ENCODE results near the gene CDH4.

The CDH4 gene

GRCh38 chr20:61430228-61430624 lies 178.2 kb downstream of the CDH4 start:
- no peak overlapping the region for H3K4me3 ChIP-seq (ENCODE audit: low read depth in 1 of 2, low read length in 2 of 2)
- no peaks in the 10 kb centered on the region for H3K9me3 ChIP-seq (ENCODE audit: insufficient read depth, low read length, severe bottlenecking)
- TF ChIP-seq, protein P1, sequence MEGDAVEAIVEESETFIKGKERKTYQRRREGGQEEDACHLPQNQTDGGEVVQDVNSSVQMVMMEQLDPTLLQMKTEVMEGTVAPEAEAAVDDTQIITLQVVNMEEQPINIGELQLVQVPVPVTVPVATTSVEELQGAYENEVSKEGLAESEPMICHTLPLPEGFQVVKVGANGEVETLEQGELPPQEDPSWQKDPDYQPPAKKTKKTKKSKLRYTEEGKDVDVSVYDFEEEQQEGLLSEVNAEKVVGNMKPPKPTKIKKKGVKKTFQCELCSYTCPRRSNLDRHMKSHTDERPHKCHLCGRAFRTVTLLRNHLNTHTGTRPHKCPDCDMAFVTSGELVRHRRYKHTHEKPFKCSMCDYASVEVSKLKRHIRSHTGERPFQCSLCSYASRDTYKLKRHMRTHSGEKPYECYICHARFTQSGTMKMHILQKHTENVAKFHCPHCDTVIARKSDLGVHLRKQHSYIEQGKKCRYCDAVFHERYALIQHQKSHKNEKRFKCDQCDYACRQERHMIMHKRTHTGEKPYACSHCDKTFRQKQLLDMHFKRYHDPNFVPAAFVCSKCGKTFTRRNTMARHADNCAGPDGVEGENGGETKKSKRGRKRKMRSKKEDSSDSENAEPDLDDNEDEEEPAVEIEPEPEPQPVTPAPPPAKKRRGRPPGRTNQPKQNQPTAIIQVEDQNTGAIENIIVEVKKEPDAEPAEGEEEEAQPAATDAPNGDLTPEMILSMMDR (IDR thresholded peaks at IDR 0.05; ENCODE audit: borderline replicate concordance, extremely low read depth, low read length, poor library complexity, severe bottlenecking), result no peak
- no peak for TF ChIP-seq EZH2 (IDR thresholded peaks at IDR 0.05; ENCODE audit: borderline replicate concordance, low read depth, low read length, severe bottlenecking)
- H4K20me1 ChIP-seq (ENCODE audit: insufficient read depth, low read length), result no peaks in the 10 kb centered on the region; the same call in 1 of the 2 replicates
- no peak overlapping the region for H3K27ac ChIP-seq (ENCODE audit: low read length)
- no peak overlapping the region for H3K4me2 ChIP-seq (ENCODE audit: insufficient read depth, low read length)
- DNase-seq (no peak), ATAC-seq (ENCODE audit: insufficient read depth, low read depth) (no peak)
- no peaks in the 10 kb centered on the region for H3K79me2 ChIP-seq (ENCODE audit: insufficient read depth, low read length)
- no peaks in the 10 kb centered on the region for H3K36me3 ChIP-seq (ENCODE audit: insufficient read depth, low read length)
- no peak overlapping the region for H3K9ac ChIP-seq (ENCODE audit: low read depth, low read length)
- no peaks in the 10 kb centered on the region for H3K27me3 ChIP-seq (ENCODE audit: insufficient read depth, low read length, poor library complexity)
- no peaks in the 10 kb centered on the region for H3K4me1 ChIP-seq (ENCODE audit: insufficient read depth, low read length)
- H2AFZ ChIP-seq (ENCODE audit: low read depth, low read length), result no peak overlapping the region

DNA sequence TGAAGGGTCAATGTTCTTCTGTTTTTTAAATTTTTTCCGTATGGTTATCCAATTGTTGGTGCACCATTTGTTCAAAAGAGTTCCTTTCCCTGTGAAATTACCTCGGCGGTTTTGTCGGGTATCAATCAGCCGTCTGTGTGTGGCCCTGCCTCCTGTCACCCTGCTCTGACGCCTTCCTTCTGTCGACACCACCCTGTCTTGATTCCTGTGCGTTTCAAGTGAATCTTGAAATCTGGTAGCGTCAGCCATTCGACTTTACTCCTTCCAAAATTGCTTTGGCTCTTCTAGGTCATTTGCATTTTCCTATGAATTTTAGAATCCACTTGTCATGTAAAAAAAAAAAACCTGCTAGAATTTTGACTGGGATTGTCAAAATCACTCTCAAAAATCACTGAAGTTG lies 181.1 kb downstream of the CDH4 start:
- H3K4me1 ChIP-seq (ENCODE audit: insufficient read depth, low read length), result no peaks in the 10 kb centered on the region
- no peak for TF ChIP-seq EZH2 (IDR thresholded peaks at IDR 0.05; ENCODE audit: borderline replicate concordance, low read depth, low read length, severe bottlenecking)
- TF ChIP-seq, protein P1 (IDR thresholded peaks at IDR 0.05; ENCODE audit: borderline replicate concordance, extremely low read depth, low read length, poor library complexity, severe bottlenecking), result no peak
- H3K27ac ChIP-seq (ENCODE audit: low read length), result no peak overlapping the region
- ATAC-seq (ENCODE audit: insufficient read depth, low read depth), result no peak
- H3K9ac ChIP-seq (ENCODE audit: low read depth, low read length), result no peak overlapping the region
- H3K36me3 ChIP-seq (ENCODE audit: insufficient read depth, low read length), result no peaks in the 10 kb centered on the region
- DNase-seq, result no peak
- H3K79me2 ChIP-seq (ENCODE audit: insufficient read depth, low read length), result no peaks in the 10 kb centered on the region
- no peak overlapping the region for H2AFZ ChIP-seq (ENCODE audit: low read depth, low read length)
- peaks cover 7% of the 10 kb centered on the region; the same call in 1 of the 2 replicates for H4K20me1 ChIP-seq (ENCODE audit: insufficient read depth, low read length)
- no peak overlapping the region for H3K4me3 ChIP-seq (ENCODE audit: low read depth in 1 of 2, low read length in 2 of 2)
- H3K4me2 ChIP-seq (ENCODE audit: insufficient read depth, low read length), result no peak overlapping the region
- no peaks in the 10 kb centered on the region for H3K27me3 ChIP-seq (ENCODE audit: insufficient read depth, low read length, poor library complexity)
- H3K9me3 ChIP-seq (ENCODE audit: insufficient read depth, low read length, severe bottlenecking), result no peaks in the 10 kb centered on the region

DNA sequence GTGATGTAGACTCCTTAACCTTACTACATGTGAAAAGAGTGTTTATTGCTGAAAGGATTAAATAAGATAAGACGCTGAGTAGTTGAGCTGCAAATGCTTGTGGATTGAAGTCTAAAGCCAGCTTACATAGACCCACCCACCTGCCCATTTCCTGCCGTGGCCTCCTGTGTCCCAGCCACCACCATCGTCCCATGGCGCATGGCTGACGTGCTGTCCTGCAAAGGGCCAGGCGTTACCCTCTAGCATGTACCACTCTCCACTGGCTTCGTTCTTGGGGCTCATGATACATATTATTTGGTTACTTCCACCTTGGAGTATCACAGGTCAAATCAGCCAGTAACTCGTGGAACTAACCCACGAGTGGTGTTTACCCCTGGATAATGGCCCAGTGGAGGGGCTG lies 181.8 kb downstream of the CDH4 start:
- no peak overlapping the region for H3K4me3 ChIP-seq (ENCODE audit: low read depth in 1 of 2, low read length in 2 of 2)
- no peak for TF ChIP-seq EZH2 (IDR thresholded peaks at IDR 0.05; ENCODE audit: borderline replicate concordance, low read depth, low read length, severe bottlenecking)
- TF ChIP-seq, protein P1 (IDR thresholded peaks at IDR 0.05; ENCODE audit: borderline replicate concordance, extremely low read depth, low read length, poor library complexity, severe bottlenecking), result no peak
- no peak overlapping the region for H3K9ac ChIP-seq (ENCODE audit: low read depth, low read length)
- H4K20me1 ChIP-seq (ENCODE audit: insufficient read depth, low read length), result peaks cover 7% of the 10 kb centered on the region; the same call in 1 of the 2 replicates
- H3K27me3 ChIP-seq (ENCODE audit: insufficient read depth, low read length, poor library complexity), result no peaks in the 10 kb centered on the region
- H3K4me2 ChIP-seq (ENCODE audit: insufficient read depth, low read length), result no peak overlapping the region
- ATAC-seq (ENCODE audit: insufficient read depth, low read depth) (no peak), DNase-seq (no peak)
- H3K36me3 ChIP-seq (ENCODE audit: insufficient read depth, low read length), result no peaks in the 10 kb centered on the region
- H2AFZ ChIP-seq (ENCODE audit: low read depth, low read length), result no peak overlapping the region
- H3K4me1 ChIP-seq (ENCODE audit: insufficient read depth, low read length), result no peaks in the 10 kb centered on the region
- no peak overlapping the region for H3K27ac ChIP-seq (ENCODE audit: low read length)
- no peaks in the 10 kb centered on the region for H3K79me2 ChIP-seq (ENCODE audit: insufficient read depth, low read length)
- no peaks in the 10 kb centered on the region for H3K9me3 ChIP-seq (ENCODE audit: insufficient read depth, low read length, severe bottlenecking)

DNA sequence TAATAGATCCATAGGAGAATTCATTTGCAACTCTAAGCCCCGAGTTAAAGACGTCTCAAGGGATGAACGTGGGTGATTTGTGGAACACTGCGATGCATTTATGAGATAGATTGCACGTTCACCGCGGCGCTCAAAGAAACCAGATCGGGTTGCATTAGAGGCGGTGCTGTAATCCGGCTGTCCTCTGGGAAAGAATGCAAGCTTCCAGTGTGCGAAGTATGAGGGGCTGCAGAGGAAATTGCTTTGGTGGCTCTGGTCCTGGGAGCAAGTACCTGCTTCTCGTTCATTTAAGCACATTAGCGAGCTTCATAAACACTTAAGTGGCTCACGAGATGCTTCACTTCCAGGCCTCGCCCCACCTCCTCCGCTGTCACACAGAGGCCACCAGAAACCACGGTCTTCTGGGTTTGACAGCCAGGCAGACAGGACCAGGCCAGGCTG lies 182.3 kb downstream of the CDH4 start:
- H3K27me3 ChIP-seq (ENCODE audit: insufficient read depth, low read length, poor library complexity), result no peaks in the 10 kb centered on the region
- TF ChIP-seq, protein P1 (IDR thresholded peaks at IDR 0.05; ENCODE audit: borderline replicate concordance, extremely low read depth, low read length, poor library complexity, severe bottlenecking), result no peak
- TF ChIP-seq EZH2 (IDR thresholded peaks at IDR 0.05; ENCODE audit: borderline replicate concordance, low read depth, low read length, severe bottlenecking), result no peak
- no peaks in the 10 kb centered on the region for H3K79me2 ChIP-seq (ENCODE audit: insufficient read depth, low read length)
- peaks cover 7% of the 10 kb centered on the region; the same call in 1 of the 2 replicates for H4K20me1 ChIP-seq (ENCODE audit: insufficient read depth, low read length)
- no peak for ATAC-seq (ENCODE audit: insufficient read depth, low read depth)
- no peak overlapping the region for H3K27ac ChIP-seq (ENCODE audit: low read length)
- no peak overlapping the region for H3K4me3 ChIP-seq (ENCODE audit: low read depth in 1 of 2, low read length in 2 of 2)
- no peak overlapping the region for H3K4me2 ChIP-seq (ENCODE audit: insufficient read depth, low read length)
- H3K4me1 ChIP-seq (ENCODE audit: insufficient read depth, low read length), result no peaks in the 10 kb centered on the region
- H3K9me3 ChIP-seq (ENCODE audit: insufficient read depth, low read length, severe bottlenecking), result no peaks in the 10 kb centered on the region
- no peaks in the 10 kb centered on the region for H3K36me3 ChIP-seq (ENCODE audit: insufficient read depth, low read length)
- DNase-seq, result no peak
- H3K9ac ChIP-seq (ENCODE audit: low read depth, low read length), result no peak overlapping the region
- H2AFZ ChIP-seq (ENCODE audit: low read depth, low read length), result no peak overlapping the region
